MM.1S (cell line): ENCODE results near the gene GTF2H1.

Experiments used
- DNase-seq: peaks from one replicate; pipeline ENCODE4 v3.0.0-alpha.2; 2015
- H2AFZ ChIP-seq: fragments of 300-600 bp; sonication (generic); 2 replicates; pipeline ENCODE4 v1.6.0; 2016; ENCODE audit warnings: antibody characterized with exemption, low read length
- H3F3A ChIP-seq: fragments of 300-600 bp; sonication (generic); 2 replicates; pipeline ENCODE4 v1.6.1; 2016; ENCODE audit warnings: mild to moderate bottlenecking, antibody characterized with exemption, low read length, moderate library complexity, mixed read lengths; ENCODE audit not compliant: insufficient read depth
- H3K27ac ChIP-seq: fragments of 300-600 bp; sonication (generic); 2 replicates; pipeline ENCODE4 v1.5.1; 2016; ENCODE audit warnings: mild to moderate bottlenecking, low read length
- H3K27me3 ChIP-seq: fragments of 300-600 bp; sonication (generic); replicated peaks from 2 replicates; pipeline ENCODE4 v1.6.0; 2016; ENCODE audit warnings: low read length; ENCODE audit not compliant: insufficient read depth
- H3K36me3 ChIP-seq: fragments of 300-600 bp; sonication (generic); replicated peaks from 2 replicates; pipeline ENCODE4 v1.6.1; 2016; ENCODE audit warnings: mild to moderate bottlenecking, low read length, mixed read lengths; ENCODE audit not compliant: insufficient read depth
- H3K4me1 ChIP-seq: fragments of 300-600 bp; sonication (generic); 2 replicates; pipeline ENCODE4 v1.6.1; 2016; ENCODE audit warnings: low read length, mixed read lengths
- H3K4me2 ChIP-seq: fragments of 300-600 bp; sonication (generic); 2 replicates; pipeline ENCODE4 v1.6.0; 2016; ENCODE audit warnings: low read depth, low read length
- H3K4me3 ChIP-seq: fragments of 300-600 bp; sonication (generic); 2 replicates; pipeline ENCODE4 v1.5.1; 2016; ENCODE audit warnings: low read length, mixed read lengths
- H3K79me2 ChIP-seq: fragments of 300-600 bp; sonication (generic); 2 replicates; pipeline ENCODE4 v1.6.1; 2016; ENCODE audit warnings: mixed run types, low read length, mixed read lengths
- H3K9ac ChIP-seq: fragments of 300-600 bp; sonication (generic); 2 replicates; pipeline ENCODE4 v1.6.1; 2016; ENCODE audit warnings: low read length, mixed read lengths
- H3K9me2 ChIP-seq: fragments of 300-600 bp; sonication (generic); replicated peaks from 2 replicates; pipeline ENCODE4 v1.6.1; 2016; ENCODE audit warnings: mild to moderate bottlenecking, low read length, mixed read lengths; ENCODE audit not compliant: insufficient read depth
- H3K9me3 ChIP-seq: fragments of 300-600 bp; sonication (generic); replicated peaks from 2 replicates; pipeline ENCODE4 v1.6.1; 2016; ENCODE audit warnings: mild to moderate bottlenecking, low read length, mixed read lengths; ENCODE audit not compliant: insufficient read depth
- H4K20me1 ChIP-seq: fragments of 300-600 bp; sonication (generic); 2 replicates; pipeline ENCODE4 v1.6.1; 2016; ENCODE audit warnings: mild to moderate bottlenecking, low read length, moderate library complexity, mixed read lengths; ENCODE audit not compliant: insufficient read depth
- CTCF ChIP-seq: fragments of 300-600 bp; sonication (generic); IDR thresholded peaks from 2 replicates; pipeline ENCODE4 v1.5.1; 2016; ENCODE audit warnings: antibody characterized with exemption, low read length, mixed read lengths
- EZH2 ChIP-seq: fragments of 300-600 bp; sonication (generic); optimal IDR thresholded peaks from 2 replicates; pipeline ENCODE3; 2017; ENCODE audit warnings: low read depth, mild to moderate bottlenecking, antibody characterized with exemption, low read length, mixed read lengths
- EZH2phosphoT487 ChIP-seq: fragments of 300-600 bp; sonication (generic); IDR thresholded peaks from 2 replicates; pipeline ENCODE4 v1.6.1; 2018; ENCODE audit warnings: antibody characterized with exemption, low read length

Gene GTF2H1

GRCh38 chr11:18371279-18371678 is 48.9 kb downstream of the GTF2H1 start:
- Histone ChIP-seq H2AFZ (no peak overlapping the region), H3K4me2 (no peak overlapping the region), H4K20me1 (no peaks in the 10 kb centered on the region), H3K4me3 (no peak overlapping the region), H3K36me3 (no peaks in the 10 kb centered on the region; the same call in none of the 2 replicates), H3K9me2 (no peaks in the 10 kb centered on the region), H3K9me3 (no peaks in the 10 kb centered on the region), H3F3A (no peaks in the 10 kb centered on the region; the same call in 1 of the 2 replicates), H3K4me1 (no peaks in the 10 kb centered on the region), H3K79me2 (no peaks in the 10 kb centered on the region), H3K27ac (no peak overlapping the region), H3K9ac (no peak overlapping the region), H3K27me3 (no peaks in the 10 kb centered on the region)
- TF ChIP-seq CTCF: no peak
- no peak for DNase-seq

DNA sequence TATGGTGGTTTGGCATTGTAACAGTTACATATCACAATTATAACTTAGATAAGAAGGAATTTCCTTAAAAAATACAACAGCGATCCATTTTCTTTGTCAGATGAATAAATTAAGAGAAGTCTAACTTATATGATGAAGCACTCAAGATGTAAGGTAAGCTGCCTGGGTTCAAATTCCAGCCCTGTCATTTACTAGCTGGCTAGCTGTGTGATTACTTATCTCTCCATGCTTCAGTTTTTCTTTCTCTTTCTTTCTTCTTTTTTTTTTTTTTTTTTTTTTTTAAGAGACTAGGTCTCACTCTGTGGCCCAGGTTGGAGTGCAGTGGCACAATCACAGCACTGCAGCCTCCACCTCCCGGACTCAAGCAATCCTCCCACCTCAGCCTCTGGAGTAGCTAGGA is 49.8 kb downstream of the GTF2H1 start:
- DNase-seq: no peak
- TF ChIP-seq EZH2 (no peak), CTCF (no peak), EZH2phosphoT487 (no peak)
- Histone ChIP-seq H3K27ac (no peak overlapping the region), H3K9ac (no peak overlapping the region), H4K20me1 (no peaks in the 10 kb centered on the region), H3K27me3 (no peaks in the 10 kb centered on the region), H3K9me3 (no peaks in the 10 kb centered on the region), H3K4me1 (no peaks in the 10 kb centered on the region), H3K79me2 (no peaks in the 10 kb centered on the region), H3K36me3 (no peaks in the 10 kb centered on the region; the same call in 1 of the 2 replicates), H3K4me2 (no peak overlapping the region), H2AFZ (no peak overlapping the region), H3F3A (no peaks in the 10 kb centered on the region), H3K4me3 (no peak overlapping the region), H3K9me2 (no peaks in the 10 kb centered on the region)

GRCh38 chr11:18374956-18375355 is 52.6 kb downstream of the GTF2H1 start:
- TF ChIP-seq EZH2phosphoT487 (no peak), CTCF (no peak)

DNA sequence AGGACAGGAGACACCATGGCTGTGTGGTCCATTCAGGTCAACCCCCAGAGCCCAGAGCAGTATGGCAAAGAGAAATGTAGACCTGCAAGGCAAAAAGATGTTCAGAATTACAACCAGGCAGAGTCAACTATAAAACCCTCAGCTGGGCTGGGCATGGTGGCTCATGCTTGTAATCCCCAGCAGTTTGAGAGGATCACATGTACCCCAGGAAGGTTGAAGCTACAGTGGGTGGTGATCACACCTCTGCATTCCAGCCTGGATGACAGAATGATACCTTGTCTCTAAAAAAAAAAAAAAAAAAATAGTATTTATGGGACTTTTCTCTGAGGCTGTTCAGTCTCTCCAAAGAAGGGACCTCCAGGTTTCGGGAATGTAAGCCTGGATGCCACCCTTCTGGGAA is 53.6 kb downstream of the GTF2H1 start:
- Histone ChIP-seq H3K9me2 (no peaks in the 10 kb centered on the region), H3K9me3 (no peaks in the 10 kb centered on the region)
- TF ChIP-seq EZH2phosphoT487: no peak
- TF ChIP-seq CTCF: no peak
- no peak for TF ChIP-seq EZH2

More at GRCh38 chr11:18374956-18375355, 52.6 kb downstream of the GTF2H1 start:
- H3F3A ChIP-seq: no peaks in the 10 kb centered on the region
- no peak overlapping the region for H3K4me3 ChIP-seq
- no peak overlapping the region for H3K9ac ChIP-seq
- no peaks in the 10 kb centered on the region for H4K20me1 ChIP-seq
- H3K27ac ChIP-seq: no peak overlapping the region
- no peaks in the 10 kb centered on the region for H3K9me3 ChIP-seq
- no peak overlapping the region for H3K4me2 ChIP-seq
- H3K4me1 ChIP-seq: no peaks in the 10 kb centered on the region
- no peaks in the 10 kb centered on the region for H3K36me3 ChIP-seq
- no peaks in the 10 kb centered on the region for H3K79me2 ChIP-seq
- no peaks in the 10 kb centered on the region for H3K27me3 ChIP-seq
- DNase-seq: no peak
- no peak overlapping the region for H2AFZ ChIP-seq
- H3K9me2 ChIP-seq: no peaks in the 10 kb centered on the region

More for the DNA sequence above, 53.6 kb downstream of the GTF2H1 start:
- Histone ChIP-seq H3K36me3 (no peaks in the 10 kb centered on the region), H2AFZ (no peak overlapping the region), H3K4me3 (no peak overlapping the region), H3K79me2 (no peaks in the 10 kb centered on the region), H3K27ac (no peak overlapping the region), H3F3A (no peaks in the 10 kb centered on the region), H3K4me1 (no peaks in the 10 kb centered on the region), H3K9ac (no peak overlapping the region), H4K20me1 (no peaks in the 10 kb centered on the region), H3K27me3 (no peaks in the 10 kb centered on the region), H3K4me2 (no peak overlapping the region)
- no peak for DNase-seq
